HCT116 (cell line): ENCODE measurements around the gene DNTT. TPM values are rescaled to one million over a fixed set of nuclear protein-coding genes. Genes with fewer than 3 reads are reported as not detected.

ENCODE experiments used
- ATAC-seq: fragments of 200-7000 bp; cut with Tn5 transposase; 2 replicates; pipeline ENCODE4 v1.9.1; 2020; ENCODE audit warnings: mild to moderate bottlenecking, moderate library complexity
- BruUV-seq: library from RNA; stranded (reverse); fragments of 400-500 nt; replicated peaks from 2 replicates; lab custom pipeline; 2021; lab: Mats Ljungman, UMichigan
- CTCF ChIA-PET: fragments of 300-600 bp; sonication (Branson Sonifier 250); formaldehyde crosslinking; loops from one replicate; lab custom pipeline; 2021; ENCODE audit warnings: antibody characterized with exemption; lab: Charles Lee
- POLR2A ChIA-PET: fragments of 300-600, 350-600 bp; sonication (Branson Sonifier 250); formaldehyde crosslinking; loops from one replicate; lab custom pipeline; 2021; ENCODE audit warnings: antibody characterized with exemption; lab: Charles Lee
- RAD21 ChIA-PET, 2 experiments: fragments of 300-600 bp; sonication (Branson Sonifier 250); formaldehyde crosslinking; loops; one replicate each; lab custom pipeline; 2023; ENCODE audit warnings: low total read pairs in 2 of 2; ENCODE audit not compliant: uncharacterized antibody in 2 of 2, unreplicated experiment in 2 of 2, low non-redundant PET in 1 of 2; lab: Charles Lee
- DNase-seq: peaks from one replicate; pipeline ENCODE4 v3.0.0-alpha.2; 2010; ENCODE audit warnings: low read depth, low spot score
- H2AFZ ChIP-seq: fragments of 200-600 bp; shearing (Covaris generic), sonication (generic); 2 replicates; pipeline ENCODE4 v1.6.1; 2017; ENCODE audit warnings: low read depth, mixed run types, mixed read lengths, antibody characterized with exemption, low read length; ENCODE audit not compliant: poor library complexity, severe bottlenecking
- H3K27ac ChIP-seq: 2 replicates; pipeline ENCODE4 v1.5.1; 2012; ENCODE audit warnings: low read depth, low read length
- H3K27me3 ChIP-seq: fragments of 200-600 bp; sonication (generic); 2 replicates; pipeline ENCODE4 v1.6.1; 2016; ENCODE audit warnings: mixed run types, low read length, mixed read lengths; ENCODE audit not compliant: insufficient read depth
- H3K36me3 ChIP-seq, 2 experiments: fragments of 200-500 bp in 1 of 2; fragments of 200-600 bp in 1 of 2; sonication (Bioruptor generic) in 1 of 2; sonication (generic) in 1 of 2; 2 replicates each; pipeline versions ENCODE4 v1.5.1 to v1.6.1; 2014 to 2016; ENCODE audit warnings: low read length in 2 of 2, inconsistent platforms in 1 of 2, mixed read lengths in 1 of 2, mixed run types in 1 of 2; ENCODE audit not compliant: insufficient read depth in 2 of 2, control insufficient read depth in 1 of 2
- H3K4me1 ChIP-seq, 2 experiments: fragments of 200-600 bp in 1 of 2; sonication (generic) in 1 of 2; 2 replicates each; pipeline versions ENCODE4 v1.5.1 to v1.6.1; 2012 to 2017; ENCODE audit warnings: low read length in 2 of 2, inconsistent platforms in 1 of 2, mild to moderate bottlenecking in 1 of 2, mixed read lengths in 1 of 2, mixed run types in 1 of 2, moderate library complexity in 1 of 2; ENCODE audit not compliant: insufficient read depth in 2 of 2, control insufficient read depth in 1 of 2
- H3K4me2 ChIP-seq: fragments of 200-600 bp; sonication (generic); 2 replicates; pipeline ENCODE4 v1.6.1; 2017; ENCODE audit warnings: mixed run types, low read length, mixed read lengths
- H3K4me3 ChIP-seq, 2 experiments: fragments of 200-600 bp in 1 of 2; sonication (generic) in 1 of 2; replicated peaks in 1 of 2; 2 replicates each; pipeline ENCODE4 v1.5.1; 2011 to 2016; ENCODE audit warnings: low read length in 2 of 2, control low read depth in 1 of 2, low read depth in 1 of 2, mild to moderate bottlenecking in 1 of 2, mixed read lengths in 1 of 2, mixed run types in 1 of 2
- H3K79me2 ChIP-seq: fragments of 200-600 bp; sonication (generic); 2 replicates; pipeline ENCODE4 v1.6.1; 2017; ENCODE audit warnings: mild to moderate bottlenecking, mixed run types, low read length, moderate library complexity, mixed read lengths; ENCODE audit not compliant: insufficient read depth
- H3K9ac ChIP-seq: fragments of 200-600 bp; sonication (generic); 2 replicates; pipeline ENCODE4 v1.6.1; 2016; ENCODE audit warnings: low read length, mixed read lengths
- H3K9me2 ChIP-seq: fragments of 200-600 bp; sonication (generic), shearing (Covaris generic); 2 replicates; pipeline ENCODE4 v1.6.1; 2017; ENCODE audit warnings: mixed run types, mild to moderate bottlenecking, moderate library complexity; ENCODE audit not compliant: insufficient read depth
- H3K9me3 ChIP-seq, 2 experiments: fragments of 200-500 bp in 1 of 2; fragments of 200-600 bp in 1 of 2; sonication (Bioruptor generic) in 1 of 2; sonication (generic) in 1 of 2; 2 replicates each; pipeline ENCODE4 v1.6.1; 2014 to 2017; ENCODE audit warnings: low read length in 2 of 2, mixed read lengths in 2 of 2, inconsistent platforms in 1 of 2, low read depth in 1 of 2, mild to moderate bottlenecking in 1 of 2, mixed run types in 1 of 2, moderate library complexity in 1 of 2; ENCODE audit not compliant: control insufficient read depth in 1 of 2, insufficient read depth in 1 of 2
- H4K20me1 ChIP-seq: fragments of 200-600 bp; sonication (generic), shearing (Covaris generic); 2 replicates; pipeline ENCODE4 v1.6.1; 2017; ENCODE audit warnings: mixed run types, mild to moderate bottlenecking, moderate library complexity; ENCODE audit not compliant: insufficient read depth
- CBX3 ChIP-seq: IDR thresholded peaks from 2 replicates; pipeline ENCODE4 v1.6.1; 2012; ENCODE audit warnings: low read depth
- CEBPB ChIP-seq: IDR thresholded peaks from 2 replicates; pipeline ENCODE4 v1.6.1; 2012; ENCODE audit warnings: low read depth
- EGR1 ChIP-seq: IDR thresholded peaks from 2 replicates; pipeline ENCODE4 v1.6.1; 2012; ENCODE audit warnings: low read depth
- ELF1 ChIP-seq: IDR thresholded peaks from 2 replicates; pipeline ENCODE4 v1.6.1; 2012; ENCODE audit warnings: low read depth, borderline replicate concordance
- EZH2 ChIP-seq: fragments of 200-600 bp; sonication (generic); IDR thresholded peaks from 2 replicates; pipeline ENCODE4 v1.6.1; 2017; ENCODE audit warnings: antibody characterized with exemption, mixed run types
- POLR2A ChIP-seq: IDR thresholded peaks from 2 replicates; pipeline ENCODE4 v1.7.0; 2011; ENCODE audit warnings: borderline replicate concordance; ENCODE audit not compliant: insufficient read depth, insufficient read length; ENCODE audit errors: extremely low read depth
- RAD21 ChIP-seq: IDR thresholded peaks from 2 replicates; pipeline ENCODE4 v1.6.1; 2012; ENCODE audit warnings: low read depth, mild to moderate bottlenecking
- SIN3A ChIP-seq: IDR thresholded peaks from 2 replicates; pipeline ENCODE4 v1.6.1; 2012; ENCODE audit warnings: low read depth
- SP1 ChIP-seq: IDR thresholded peaks from 2 replicates; pipeline ENCODE4 v1.6.1; 2012; ENCODE audit warnings: low read depth
- SRF ChIP-seq: IDR thresholded peaks from 2 replicates; pipeline ENCODE4 v1.6.1; 2012; ENCODE audit warnings: low read depth
- TCF7L2 ChIP-seq: IDR thresholded peaks from 2 replicates; pipeline ENCODE4 v1.7.0; 2011; ENCODE audit warnings: borderline replicate concordance, inconsistent platforms; ENCODE audit not compliant: insufficient read depth, insufficient read length; ENCODE audit errors: extremely low read depth
- ZBTB33 ChIP-seq: IDR thresholded peaks from 2 replicates; pipeline ENCODE4 v1.6.1; 2011; ENCODE audit warnings: mild to moderate bottlenecking, low read length, moderate library complexity; ENCODE audit not compliant: insufficient replicate concordance; ENCODE audit errors: extremely low read depth
- intact Hi-C: fragments of 100-400 bp; cut with micrococcal nuclease; formaldehyde crosslinking; loops from 2 replicates; pipeline ENCODE4 v1.10.0; 2022
- total RNA-seq: library from RNA; stranded (reverse); gene quantifications from one replicate; pipeline ENCODE4 v1.2.1, GENCODE V29; 2021; ENCODE audit not compliant: unreplicated experiment
- TF ChIP-seq, protein P1 (sequence below): IDR thresholded peaks from 2 replicates; pipeline ENCODE4 v1.6.1; 2012; ENCODE audit warnings: low read depth
- TF ChIP-seq, protein P2 (sequence below): IDR thresholded peaks from 2 replicates; pipeline ENCODE4 v1.6.1; 2012
- TF ChIP-seq, protein P3 (sequence below), 3 experiments: fragments of 200-600 bp in 1 of 3; sonication (generic) in 1 of 3; IDR thresholded peaks in 2 of 3; conservative IDR thresholded peaks in 1 of 3; 2 replicates each; pipeline ENCODE4 v1.5.1; 2012 to 2017; ENCODE audit warnings: low read depth in 2 of 3, low read length in 2 of 3, antibody characterized with exemption in 1 of 3, borderline replicate concordance in 1 of 3, control low read depth in 1 of 3, mild to moderate bottlenecking in 1 of 3, mixed read lengths in 1 of 3, mixed run types in 1 of 3, moderate library complexity in 1 of 3; ENCODE audit not compliant: insufficient read depth in 1 of 3

Gene DNTT
- total RNA-seq, 1 experiment from 2014 or later = not detected

- H4K20me1 ChIP-seq = no peaks in the 10 kb centered on the region
- H2AFZ ChIP-seq = no peak overlapping the region
- intact Hi-C loops = no loop called here
- no peak for DNase-seq
- H3K27ac ChIP-seq = no peak overlapping the region
- peaks cover 0 to 12% of the 10 kb centered on the region in 2 experiments; a peak in 2 of 4 replicates for H3K4me1 ChIP-seq
- H3K4me3 ChIP-seq = no peak overlapping the region
- POLR2A ChIA-PET = no interaction called here
- no peaks in the 10 kb centered on the region for H3K36me3 ChIP-seq
- no peak for ATAC-seq
- BruUV-seq = no TSS peak
- no peak overlapping the region for H3K9ac ChIP-seq
- no peaks in the 10 kb centered on the region for H3K79me2 ChIP-seq
- no peaks in the 10 kb centered on the region for H3K27me3 ChIP-seq
- TF ChIP-seq, protein P1, sequence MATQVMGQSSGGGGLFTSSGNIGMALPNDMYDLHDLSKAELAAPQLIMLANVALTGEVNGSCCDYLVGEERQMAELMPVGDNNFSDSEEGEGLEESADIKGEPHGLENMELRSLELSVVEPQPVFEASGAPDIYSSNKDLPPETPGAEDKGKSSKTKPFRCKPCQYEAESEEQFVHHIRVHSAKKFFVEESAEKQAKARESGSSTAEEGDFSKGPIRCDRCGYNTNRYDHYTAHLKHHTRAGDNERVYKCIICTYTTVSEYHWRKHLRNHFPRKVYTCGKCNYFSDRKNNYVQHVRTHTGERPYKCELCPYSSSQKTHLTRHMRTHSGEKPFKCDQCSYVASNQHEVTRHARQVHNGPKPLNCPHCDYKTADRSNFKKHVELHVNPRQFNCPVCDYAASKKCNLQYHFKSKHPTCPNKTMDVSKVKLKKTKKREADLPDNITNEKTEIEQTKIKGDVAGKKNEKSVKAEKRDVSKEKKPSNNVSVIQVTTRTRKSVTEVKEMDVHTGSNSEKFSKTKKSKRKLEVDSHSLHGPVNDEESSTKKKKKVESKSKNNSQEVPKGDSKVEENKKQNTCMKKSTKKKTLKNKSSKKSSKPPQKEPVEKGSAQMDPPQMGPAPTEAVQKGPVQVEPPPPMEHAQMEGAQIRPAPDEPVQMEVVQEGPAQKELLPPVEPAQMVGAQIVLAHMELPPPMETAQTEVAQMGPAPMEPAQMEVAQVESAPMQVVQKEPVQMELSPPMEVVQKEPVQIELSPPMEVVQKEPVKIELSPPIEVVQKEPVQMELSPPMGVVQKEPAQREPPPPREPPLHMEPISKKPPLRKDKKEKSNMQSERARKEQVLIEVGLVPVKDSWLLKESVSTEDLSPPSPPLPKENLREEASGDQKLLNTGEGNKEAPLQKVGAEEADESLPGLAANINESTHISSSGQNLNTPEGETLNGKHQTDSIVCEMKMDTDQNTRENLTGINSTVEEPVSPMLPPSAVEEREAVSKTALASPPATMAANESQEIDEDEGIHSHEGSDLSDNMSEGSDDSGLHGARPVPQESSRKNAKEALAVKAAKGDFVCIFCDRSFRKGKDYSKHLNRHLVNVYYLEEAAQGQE = no peak
- TF ChIP-seq POLR2A (no peak), SP1 (no peak), ZBTB33 (no peak), CBX3 (no peak), RAD21 (no peak), SIN3A (no peak), ELF1 (no peak), CEBPB (no peak), EGR1 (no peak), SRF (no peak), EZH2 (no peak), TCF7L2 (no peak)
- TF ChIP-seq, protein P2, sequence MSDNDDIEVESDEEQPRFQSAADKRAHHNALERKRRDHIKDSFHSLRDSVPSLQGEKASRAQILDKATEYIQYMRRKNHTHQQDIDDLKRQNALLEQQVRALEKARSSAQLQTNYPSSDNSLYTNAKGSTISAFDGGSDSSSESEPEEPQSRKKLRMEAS = no peak
- TF ChIP-seq, protein P3, sequence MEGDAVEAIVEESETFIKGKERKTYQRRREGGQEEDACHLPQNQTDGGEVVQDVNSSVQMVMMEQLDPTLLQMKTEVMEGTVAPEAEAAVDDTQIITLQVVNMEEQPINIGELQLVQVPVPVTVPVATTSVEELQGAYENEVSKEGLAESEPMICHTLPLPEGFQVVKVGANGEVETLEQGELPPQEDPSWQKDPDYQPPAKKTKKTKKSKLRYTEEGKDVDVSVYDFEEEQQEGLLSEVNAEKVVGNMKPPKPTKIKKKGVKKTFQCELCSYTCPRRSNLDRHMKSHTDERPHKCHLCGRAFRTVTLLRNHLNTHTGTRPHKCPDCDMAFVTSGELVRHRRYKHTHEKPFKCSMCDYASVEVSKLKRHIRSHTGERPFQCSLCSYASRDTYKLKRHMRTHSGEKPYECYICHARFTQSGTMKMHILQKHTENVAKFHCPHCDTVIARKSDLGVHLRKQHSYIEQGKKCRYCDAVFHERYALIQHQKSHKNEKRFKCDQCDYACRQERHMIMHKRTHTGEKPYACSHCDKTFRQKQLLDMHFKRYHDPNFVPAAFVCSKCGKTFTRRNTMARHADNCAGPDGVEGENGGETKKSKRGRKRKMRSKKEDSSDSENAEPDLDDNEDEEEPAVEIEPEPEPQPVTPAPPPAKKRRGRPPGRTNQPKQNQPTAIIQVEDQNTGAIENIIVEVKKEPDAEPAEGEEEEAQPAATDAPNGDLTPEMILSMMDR (IDR thresholded peaks at IDR 0.05 in 2 of 3, conservative IDR thresholded peaks at IDR 0.05 in 1 of 3; ENCODE audit: borderline replicate concordance in 1 of 3, insufficient read depth in 1 of 3, low read depth in 2 of 3, low read length in 2 of 3) = no peak
- TF ChIP-seq, all 23 proteins: peak for 0
- ChIA-PET CTCF (no interaction called here), RAD21 (no interaction called here)
- Histone ChIP-seq H3K9me2 (no peaks in the 10 kb centered on the region), H3K9me3 (no peaks in the 10 kb centered on the region), H3K4me2 (no peak overlapping the region)
These were observed 63.2 kb downstream of the DNTT start for GRCh38 chr10:96367470-96367869.
